ENCODE data around the gene RMI2.

DNA sequence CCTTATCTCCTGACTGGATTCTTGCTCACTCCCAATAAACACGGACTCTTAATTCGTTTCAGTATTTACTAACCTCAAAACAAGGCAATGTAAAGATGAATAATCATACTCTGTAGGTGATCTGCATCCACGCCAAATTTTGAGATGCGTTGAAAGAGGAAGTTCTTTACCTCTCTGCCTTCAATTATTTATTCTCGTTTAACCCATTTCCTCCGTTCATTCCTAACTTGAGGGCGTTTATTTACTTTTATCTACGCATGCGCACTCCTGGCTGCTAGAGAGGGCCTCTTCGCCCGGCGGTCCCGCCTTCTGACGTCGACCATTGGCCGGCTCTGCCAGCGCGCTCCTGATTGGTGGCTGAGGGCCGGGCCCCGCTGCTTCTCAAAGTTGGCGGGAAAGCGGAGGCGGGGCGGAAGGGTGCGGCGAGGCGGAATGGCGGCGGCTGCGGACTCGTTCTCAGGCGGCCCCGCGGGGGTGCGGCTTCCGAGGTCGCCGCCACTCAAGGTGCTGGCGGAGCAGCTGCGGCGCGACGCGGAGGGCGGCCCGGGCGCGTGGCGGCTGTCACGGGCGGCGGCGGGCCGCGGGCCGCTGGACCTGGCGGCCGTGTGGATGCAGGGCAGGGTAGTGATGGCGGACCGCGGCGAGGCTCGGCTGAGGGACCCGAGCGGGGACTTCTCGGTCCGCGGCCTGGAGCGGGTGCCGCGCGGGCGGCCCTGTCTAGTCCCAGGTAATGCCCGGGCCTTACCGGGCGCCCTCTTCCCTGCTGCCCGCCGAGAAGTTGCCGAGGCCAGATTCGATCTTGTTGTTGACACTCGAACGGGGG, at the start of gene RMI2:
- TF ChIP-seq, protein P1, sequence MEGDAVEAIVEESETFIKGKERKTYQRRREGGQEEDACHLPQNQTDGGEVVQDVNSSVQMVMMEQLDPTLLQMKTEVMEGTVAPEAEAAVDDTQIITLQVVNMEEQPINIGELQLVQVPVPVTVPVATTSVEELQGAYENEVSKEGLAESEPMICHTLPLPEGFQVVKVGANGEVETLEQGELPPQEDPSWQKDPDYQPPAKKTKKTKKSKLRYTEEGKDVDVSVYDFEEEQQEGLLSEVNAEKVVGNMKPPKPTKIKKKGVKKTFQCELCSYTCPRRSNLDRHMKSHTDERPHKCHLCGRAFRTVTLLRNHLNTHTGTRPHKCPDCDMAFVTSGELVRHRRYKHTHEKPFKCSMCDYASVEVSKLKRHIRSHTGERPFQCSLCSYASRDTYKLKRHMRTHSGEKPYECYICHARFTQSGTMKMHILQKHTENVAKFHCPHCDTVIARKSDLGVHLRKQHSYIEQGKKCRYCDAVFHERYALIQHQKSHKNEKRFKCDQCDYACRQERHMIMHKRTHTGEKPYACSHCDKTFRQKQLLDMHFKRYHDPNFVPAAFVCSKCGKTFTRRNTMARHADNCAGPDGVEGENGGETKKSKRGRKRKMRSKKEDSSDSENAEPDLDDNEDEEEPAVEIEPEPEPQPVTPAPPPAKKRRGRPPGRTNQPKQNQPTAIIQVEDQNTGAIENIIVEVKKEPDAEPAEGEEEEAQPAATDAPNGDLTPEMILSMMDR (conservative IDR thresholded peaks at IDR 0.05 in 1 of 2, IDR thresholded peaks at IDR 0.05 in 1 of 2; ENCODE audit: low read depth in 1 of 2, low read length in 2 of 2), result no peak
- TF ChIP-seq EZH2 (IDR thresholded peaks at IDR 0.05; ENCODE audit: low read length, missing control alignments), result no peak
